Gastrocnemius medialis (tissue), 4 donors: ENCODE measurements around the gene P2RY11. TPM values are rescaled to one million over a fixed set of nuclear protein-coding genes. Genes with fewer than 3 reads are reported as not detected.

Source experiments
- ATAC-seq, 2 donors: fragments of 150-250 bp; one replicate each; pipeline ENCODE4 v1.9.1; 2016
- DNase-seq, 2 donors: peaks; one replicate each; pipeline ENCODE4 v3.0.0-alpha.2; 2019
- H3K27ac ChIP-seq, 4 donors: fragments of 200-600 bp; sonication (generic); 1 replicate in 1 of 4; 2 replicates in 3 of 4; pipeline ENCODE4 v1.5.1; 2016 to 2018; ENCODE audit warnings: mild to moderate bottlenecking in 2 of 4, moderate library complexity in 1 of 4
- H3K27me3 ChIP-seq, 3 donors: fragments of 200-600 bp; sonication (generic) in 2 of 3; 1 replicate in 1 of 3; 2 replicates in 2 of 3; pipeline versions ENCODE4 v1.5.1 to v1.6.0; 2016 to 2019; ENCODE audit warnings: mild to moderate bottlenecking in 1 of 3, moderate library complexity in 1 of 3
- H3K36me3 ChIP-seq, 2 donors: fragments of 200-600 bp; sonication (generic) in 1 of 2; one replicate each; pipeline ENCODE4 v1.5.1; 2017 to 2018
- H3K4me1 ChIP-seq, 2 donors: fragments of 200-600 bp; sonication (generic) in 1 of 2; one replicate each; pipeline ENCODE4 v1.5.1; 2016 to 2017; ENCODE audit warnings: mild to moderate bottlenecking in 2 of 2
- H3K4me3 ChIP-seq, 4 donors: fragments of 200-600 bp; sonication (generic) in 3 of 4; 1 replicate in 1 of 4; 2 replicates in 3 of 4; pipeline ENCODE4 v1.5.1; 2016 to 2019; ENCODE audit warnings: mild to moderate bottlenecking in 2 of 4
- H3K9me3 ChIP-seq, 3 donors: fragments of 200-600 bp; sonication (generic) in 2 of 3; 1 replicate in 1 of 3; 2 replicates in 2 of 3; pipeline ENCODE4 v1.5.1; 2016 to 2019
- POLR2A ChIP-seq, 2 donors: fragments of 450-650 bp; IDR thresholded peaks; one replicate each; pipeline ENCODE4 v1.6.1; 2017; ENCODE audit warnings: antibody characterized with exemption in 2 of 2, mild to moderate bottlenecking in 2 of 2, moderate library complexity in 2 of 2
- in situ Hi-C, 4 donors: fragments of 200-750 bp; cut with MboI; loops; one replicate each; pipeline versions ENCODE4 v1.15.0 to v1.8.0; 2017; ENCODE audit warnings: low sequenced_read_pairs in 4 of 4
- intact Hi-C: fragments of 100-400 bp; cut with DNase I; formaldehyde crosslinking; loops from one replicate; pipeline ENCODE4 v1.15.1; 2023; ENCODE audit warnings: low total_unique reads
- total RNA-seq, 4 donors: library from RNA; depleted of rRNA; stranded (reverse); fragments of >200 nt; gene quantifications; one replicate each; pipeline versions ENCODE4 v1.1.0 to v1.2.3, GENCODE V29; 2016
- TF ChIP-seq, protein P1 (sequence below), 5 experiments: fragments of 450-650 bp in 3 of 5; fragments of 200-600 bp in 2 of 5; sonication (generic) in 2 of 5; IDR thresholded peaks in 4 of 5; conservative IDR thresholded peaks in 1 of 5; 1 replicate in 4 of 5; 2 replicates in 1 of 5; pipeline ENCODE4 v1.5.1; 2016 to 2019; ENCODE audit warnings: antibody characterized with exemption in 5 of 5, mild to moderate bottlenecking in 3 of 5, moderate library complexity in 3 of 5

Gene P2RY11, protein sequence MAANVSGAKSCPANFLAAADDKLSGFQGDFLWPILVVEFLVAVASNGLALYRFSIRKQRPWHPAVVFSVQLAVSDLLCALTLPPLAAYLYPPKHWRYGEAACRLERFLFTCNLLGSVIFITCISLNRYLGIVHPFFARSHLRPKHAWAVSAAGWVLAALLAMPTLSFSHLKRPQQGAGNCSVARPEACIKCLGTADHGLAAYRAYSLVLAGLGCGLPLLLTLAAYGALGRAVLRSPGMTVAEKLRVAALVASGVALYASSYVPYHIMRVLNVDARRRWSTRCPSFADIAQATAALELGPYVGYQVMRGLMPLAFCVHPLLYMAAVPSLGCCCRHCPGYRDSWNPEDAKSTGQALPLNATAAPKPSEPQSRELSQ
- total RNA-seq = 1 to 10 TPM in 3 of 4 donors, not detected in 1; 2.4 to 4.3 (median 3.9) TPM

DNA sequence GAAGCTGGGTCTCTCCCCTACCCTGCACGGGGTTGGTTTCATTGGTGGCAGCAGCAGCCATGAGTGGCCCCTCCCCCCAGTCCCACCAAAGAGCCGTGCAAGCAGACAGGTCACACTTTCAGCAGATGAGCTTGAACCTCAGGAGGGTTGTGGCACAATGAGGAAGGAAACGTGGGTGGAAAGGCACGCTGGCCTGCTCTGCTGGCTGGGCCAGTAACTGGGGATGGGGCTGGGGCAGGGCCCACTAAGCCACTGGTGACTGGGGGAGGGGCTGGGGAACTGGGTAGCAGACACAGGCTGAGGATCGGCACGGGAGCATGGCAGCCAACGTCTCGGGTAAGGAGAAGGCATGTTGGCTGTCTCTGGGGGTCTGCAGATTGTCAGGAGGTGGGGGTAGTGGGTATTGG lies at the start of gene P2RY11:
Gene P2RY11, plus strand, starts transcription at position 289 of the 407 bp plus-strand sequence. Its CDS starts 29 bp downstream, at position 318.
- Histone ChIP-seq H3K27ac (peak within 1 kb of the TSS in 1 of 4 donors; percentile 27), H3K4me1 (peaks cover 9 to 22% of the 10 kb centered on the region in 2 donors), H3K27me3 (no peaks in the 10 kb centered on the region), H3K9me3 (no peaks in the 10 kb centered on the region), H3K4me3 (no peak within 1 kb of the TSS), H3K36me3 (peaks cover 0 to 65% of the 10 kb centered on the region in 2 donors)
- no peak for ATAC-seq
- no peak for DNase-seq
- intact Hi-C loops = loop anchor here (10.0 kb wide), 3 partner anchors 83 to 273 kb away; partner anchors contain the start of genes DNMT1, ICAM3, RAVER1 and TYK2
- in situ Hi-C loops = no loop called here
- TF ChIP-seq POLR2A (IDR thresholded peaks at IDR 0.05) = no peak
- TF ChIP-seq, protein P1, sequence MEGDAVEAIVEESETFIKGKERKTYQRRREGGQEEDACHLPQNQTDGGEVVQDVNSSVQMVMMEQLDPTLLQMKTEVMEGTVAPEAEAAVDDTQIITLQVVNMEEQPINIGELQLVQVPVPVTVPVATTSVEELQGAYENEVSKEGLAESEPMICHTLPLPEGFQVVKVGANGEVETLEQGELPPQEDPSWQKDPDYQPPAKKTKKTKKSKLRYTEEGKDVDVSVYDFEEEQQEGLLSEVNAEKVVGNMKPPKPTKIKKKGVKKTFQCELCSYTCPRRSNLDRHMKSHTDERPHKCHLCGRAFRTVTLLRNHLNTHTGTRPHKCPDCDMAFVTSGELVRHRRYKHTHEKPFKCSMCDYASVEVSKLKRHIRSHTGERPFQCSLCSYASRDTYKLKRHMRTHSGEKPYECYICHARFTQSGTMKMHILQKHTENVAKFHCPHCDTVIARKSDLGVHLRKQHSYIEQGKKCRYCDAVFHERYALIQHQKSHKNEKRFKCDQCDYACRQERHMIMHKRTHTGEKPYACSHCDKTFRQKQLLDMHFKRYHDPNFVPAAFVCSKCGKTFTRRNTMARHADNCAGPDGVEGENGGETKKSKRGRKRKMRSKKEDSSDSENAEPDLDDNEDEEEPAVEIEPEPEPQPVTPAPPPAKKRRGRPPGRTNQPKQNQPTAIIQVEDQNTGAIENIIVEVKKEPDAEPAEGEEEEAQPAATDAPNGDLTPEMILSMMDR (IDR thresholded peaks at IDR 0.05 in 4 of 5, conservative IDR thresholded peaks at IDR 0.05 in 1 of 5) = no peak

DNA sequence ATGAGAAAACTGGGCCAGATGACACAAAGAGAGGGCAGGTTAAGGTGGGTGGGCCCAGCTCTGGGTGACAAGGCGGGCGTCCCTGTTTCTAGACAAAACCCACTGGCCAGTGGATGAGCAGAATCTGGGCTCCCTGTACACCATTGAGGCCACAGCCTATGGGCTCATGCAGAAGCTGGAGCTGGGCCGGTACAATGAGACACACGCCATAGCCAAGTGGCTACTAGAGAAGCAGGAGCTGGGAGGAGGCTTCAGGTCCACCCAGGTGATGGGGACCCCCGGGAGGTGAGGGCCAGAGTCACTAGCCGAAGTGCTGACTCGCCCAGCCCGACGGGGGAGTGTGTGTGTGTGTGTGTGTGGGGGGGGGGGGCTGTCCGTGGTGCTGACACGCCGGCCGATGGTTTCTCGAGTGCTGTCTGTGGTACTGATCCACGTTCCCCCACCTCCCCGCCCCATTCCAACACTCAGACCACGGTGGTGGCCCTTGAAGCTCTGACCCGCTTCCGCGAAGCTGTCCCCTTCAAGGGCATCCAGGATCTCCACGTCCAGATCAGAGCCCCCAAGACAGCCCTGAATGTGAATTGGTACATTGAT lies 49.7 kb upstream of the P2RY11 start:
- TF ChIP-seq, protein P1 (IDR thresholded peaks at IDR 0.05 in 4 of 5, conservative IDR thresholded peaks at IDR 0.05 in 1 of 5) = no peak
- no peak for TF ChIP-seq POLR2A (IDR thresholded peaks at IDR 0.05)
- no peaks in the 10 kb centered on the region for H3K9me3 ChIP-seq
- peaks cover 0 to 11% (median 0%) of the 10 kb centered on the region in 3 donors for H3K27me3 ChIP-seq
- no peak overlapping the region for H3K27ac ChIP-seq
- intact Hi-C loops = no loop called here
- H3K4me3 ChIP-seq = no peak overlapping the region
- in situ Hi-C loops = no loop called here
- DNase-seq (no peak), ATAC-seq (no peak)
- H3K36me3 ChIP-seq = no peaks in the 10 kb centered on the region
- no peaks in the 10 kb centered on the region for H3K4me1 ChIP-seq

DNA sequence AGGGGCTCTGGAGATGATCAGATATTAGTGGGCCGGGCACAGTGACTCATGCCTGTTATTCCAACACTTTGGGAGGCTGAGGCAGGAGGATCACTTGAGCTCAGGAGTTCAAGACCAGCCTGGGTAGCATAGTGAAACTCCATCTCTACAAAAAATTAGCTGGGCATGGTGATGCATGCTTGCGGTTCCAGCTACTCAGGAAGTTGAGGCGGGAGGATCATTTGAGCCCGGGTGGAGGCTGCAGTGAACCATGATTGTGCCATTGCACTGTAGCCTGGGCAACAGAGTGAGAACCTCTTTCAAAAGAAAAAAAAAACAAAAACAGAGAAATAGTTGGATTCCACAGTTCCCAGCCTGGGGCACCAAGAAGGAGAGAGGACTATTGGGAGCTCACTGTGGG lies 43.3 kb upstream of the P2RY11 start:
- ATAC-seq (no peak), DNase-seq (no peak)
- Histone ChIP-seq H3K36me3 (no peaks in the 10 kb centered on the region), H3K4me3 (no peak overlapping the region), H3K9me3 (no peaks in the 10 kb centered on the region), H3K27me3 (peaks cover 0 to 11% (median 0%) of the 10 kb centered on the region in 3 donors), H3K27ac (no peak overlapping the region), H3K4me1 (no peaks in the 10 kb centered on the region)
- intact Hi-C loops (no loop called here), in situ Hi-C loops (no loop called here)
- TF ChIP-seq, protein P1 (IDR thresholded peaks at IDR 0.05 in 4 of 5, conservative IDR thresholded peaks at IDR 0.05 in 1 of 5) = no peak
- TF ChIP-seq POLR2A (IDR thresholded peaks at IDR 0.05) = no peak

DNA sequence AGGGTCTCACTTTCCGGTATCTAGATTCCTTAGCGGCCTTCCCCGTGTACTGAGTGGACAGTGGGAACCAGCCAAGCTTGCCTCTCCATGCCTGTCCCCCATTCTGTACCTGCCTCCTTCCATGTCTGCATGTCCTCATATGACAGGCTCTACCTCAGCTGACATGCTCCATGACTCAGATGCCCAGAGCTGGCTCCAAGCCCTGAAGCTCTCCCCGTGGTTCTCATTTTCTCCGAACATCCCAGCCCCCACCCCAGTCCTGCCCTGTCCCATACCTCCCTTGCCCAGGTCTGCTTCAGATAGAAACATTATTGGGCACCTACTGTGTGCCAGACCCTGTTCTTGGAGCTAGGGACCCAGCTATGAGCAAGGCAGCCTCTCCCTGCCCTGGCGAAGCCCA lies 42.4 kb upstream of the P2RY11 start:
- in situ Hi-C loops (no loop called here), intact Hi-C loops (no loop called here)
- Histone ChIP-seq H3K4me1 (no peaks in the 10 kb centered on the region), H3K27ac (no peak overlapping the region), H3K36me3 (no peaks in the 10 kb centered on the region), H3K9me3 (no peaks in the 10 kb centered on the region), H3K4me3 (no peak overlapping the region), H3K27me3 (peaks cover 0 to 11% (median 0%) of the 10 kb centered on the region in 3 donors)
- DNase-seq (no peak), ATAC-seq (no peak)
- TF ChIP-seq, protein P1 (IDR thresholded peaks at IDR 0.05 in 4 of 5, conservative IDR thresholded peaks at IDR 0.05 in 1 of 5) = no peak
- no peak for TF ChIP-seq POLR2A (IDR thresholded peaks at IDR 0.05)
